Stimulated activated CD4-positive, alpha-beta T cell treated with anti-CD3 and anti-CD28 coated beads, Interleukin-4, amount 100 ng/mL, for 48 hours (primary cell): ENCODE data around the gene FBN1.

Experiments
- DNase-seq, 2 donors: peaks; one replicate each; pipeline ENCODE4 v3.0.0-alpha.2; 2020; ENCODE audit warnings: low read depth in 2 of 2

The FBN1 gene

DNA sequence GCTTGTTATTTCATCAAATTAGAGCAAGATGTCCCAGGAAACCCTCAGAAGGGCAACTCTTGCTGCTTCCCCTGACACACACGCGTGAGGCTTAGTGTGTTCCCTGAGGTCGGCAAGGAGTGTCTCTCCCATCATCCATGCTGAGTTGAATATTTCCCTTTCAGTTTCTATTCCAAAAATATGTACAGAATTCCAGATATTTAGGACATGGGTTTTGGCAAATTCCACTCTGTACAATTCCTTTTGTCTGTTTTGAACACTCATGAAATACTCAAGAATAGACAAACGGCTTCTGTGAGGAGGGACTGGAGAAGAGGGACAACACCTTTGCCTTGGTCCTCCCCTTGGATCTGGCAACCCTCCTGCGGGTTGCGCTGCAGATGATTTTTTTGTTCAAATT, 176.2 kb downstream of the FBN1 start:
- no peak for DNase-seq

DNA sequence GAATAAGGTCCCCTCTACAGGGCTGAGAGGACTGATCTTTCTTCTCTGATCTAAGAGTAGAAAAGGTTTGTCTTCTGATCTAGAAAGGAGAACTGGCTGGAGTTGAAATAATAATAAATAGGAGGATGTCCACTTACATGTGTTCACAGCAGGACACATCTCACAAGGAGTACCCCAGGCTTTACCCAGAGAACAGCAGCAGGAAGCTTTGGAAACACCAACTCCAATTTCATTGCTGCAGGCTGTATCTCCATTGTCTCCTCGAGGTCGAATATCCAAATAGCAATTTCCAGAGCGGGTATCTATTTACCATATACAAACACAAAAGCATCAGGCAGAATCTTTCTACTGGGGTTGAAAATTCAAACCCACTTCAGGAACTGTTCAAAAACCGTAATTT, 177.7 kb downstream of the FBN1 start:
- no peak for DNase-seq

DNA sequence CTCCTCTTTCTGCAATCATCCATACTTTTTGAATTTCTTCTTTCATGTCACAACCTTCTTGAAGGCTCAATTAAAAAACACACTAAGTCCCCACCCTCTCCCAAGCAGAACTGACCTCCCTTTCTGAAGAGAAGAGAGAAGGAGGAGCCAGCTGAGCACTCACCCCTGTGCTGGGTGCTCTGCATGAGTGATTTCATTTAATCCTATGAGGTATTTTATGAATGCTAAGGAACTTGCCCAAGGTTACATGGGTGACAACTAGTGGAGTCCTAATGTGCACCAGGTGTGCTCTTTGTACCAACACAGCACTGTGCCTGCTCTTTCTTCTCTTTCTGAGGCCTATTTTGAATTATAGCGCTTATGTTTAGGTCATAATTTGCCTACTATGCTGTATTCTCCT, 178.7 kb downstream of the FBN1 start:
- DNase-seq = no peak

DNA sequence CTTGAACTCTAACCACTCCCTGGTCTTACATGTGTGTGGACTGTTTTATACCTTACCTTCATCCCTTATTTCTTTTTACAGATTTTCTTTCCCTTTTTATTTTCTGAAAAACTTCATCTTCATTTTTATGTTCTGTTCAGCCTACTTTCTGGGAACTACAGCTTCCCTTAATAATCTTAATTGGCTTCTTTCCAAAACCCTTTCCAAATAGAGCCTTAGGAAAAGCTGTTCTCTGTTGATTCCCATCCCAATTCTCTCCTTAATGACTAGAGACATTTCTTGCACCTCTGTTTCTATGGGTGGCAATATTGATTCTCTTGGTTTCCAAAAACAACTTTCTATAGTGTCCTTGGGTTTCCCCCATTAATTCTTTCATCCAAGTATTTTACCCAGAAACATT, 179.4 kb downstream of the FBN1 start:
- DNase-seq = no peak

DNA sequence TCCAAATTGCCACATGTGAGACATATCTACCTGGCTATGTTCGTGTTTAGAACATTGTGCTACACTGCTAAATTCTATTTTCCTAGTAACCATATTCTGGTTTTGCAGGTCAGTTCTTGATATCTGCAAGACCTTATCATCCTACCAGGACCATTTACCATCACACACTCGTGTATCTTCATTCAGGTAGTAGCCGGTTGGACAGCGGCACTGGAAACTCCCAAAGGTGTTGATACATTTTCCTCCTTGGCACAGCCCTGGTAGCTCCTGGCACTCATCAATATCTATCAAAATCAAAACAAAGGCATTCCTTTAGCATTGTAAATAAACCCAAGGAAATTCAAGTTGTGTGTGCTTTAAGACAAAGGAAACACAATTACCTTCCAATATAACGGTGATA, 180.1 kb downstream of the FBN1 start:
- no peak for DNase-seq

DNA sequence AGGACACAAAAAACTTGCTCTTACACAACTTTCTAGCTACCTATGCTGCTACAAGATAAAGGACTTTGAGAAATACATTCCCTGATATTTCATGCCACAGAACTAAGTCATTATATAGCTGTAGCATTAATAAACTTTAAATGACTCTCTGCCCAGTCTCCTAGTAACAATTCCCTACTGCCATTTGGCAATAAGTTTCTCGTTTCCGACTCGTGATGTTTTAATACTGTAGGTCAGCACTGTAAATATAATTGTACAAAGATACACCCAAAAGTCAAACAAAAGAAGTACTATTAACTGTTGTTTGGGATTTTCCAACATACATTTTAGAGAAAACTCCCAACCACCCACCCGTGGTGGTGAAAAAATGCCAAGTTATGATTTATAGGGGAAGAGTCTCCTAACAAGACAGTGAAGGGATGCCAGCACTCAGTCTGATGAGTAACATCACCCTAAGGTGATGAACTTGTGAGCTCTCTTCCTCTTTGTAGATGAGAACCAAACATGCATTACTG, 182.1 kb downstream of the FBN1 start:
- no peak for DNase-seq

DNA sequence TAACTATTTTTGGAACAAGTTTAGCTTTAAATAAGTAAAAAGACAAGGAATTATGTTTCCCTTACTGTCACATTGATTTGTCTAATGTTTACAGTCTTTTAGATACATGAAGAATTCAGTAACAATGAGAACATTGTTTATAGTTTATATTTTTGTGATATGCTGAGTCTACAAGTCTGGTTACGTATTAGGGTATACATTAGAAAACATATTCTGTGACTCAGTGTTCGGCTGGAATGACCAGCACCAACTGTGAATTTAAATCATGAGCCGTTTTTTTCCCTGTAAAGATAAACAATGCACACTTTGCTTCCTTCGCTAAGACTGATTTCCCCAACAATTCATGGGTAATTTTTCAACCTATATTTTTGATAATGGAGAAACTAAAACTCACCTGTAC, 182.8 kb downstream of the FBN1 start:
- no peak for DNase-seq

DNA sequence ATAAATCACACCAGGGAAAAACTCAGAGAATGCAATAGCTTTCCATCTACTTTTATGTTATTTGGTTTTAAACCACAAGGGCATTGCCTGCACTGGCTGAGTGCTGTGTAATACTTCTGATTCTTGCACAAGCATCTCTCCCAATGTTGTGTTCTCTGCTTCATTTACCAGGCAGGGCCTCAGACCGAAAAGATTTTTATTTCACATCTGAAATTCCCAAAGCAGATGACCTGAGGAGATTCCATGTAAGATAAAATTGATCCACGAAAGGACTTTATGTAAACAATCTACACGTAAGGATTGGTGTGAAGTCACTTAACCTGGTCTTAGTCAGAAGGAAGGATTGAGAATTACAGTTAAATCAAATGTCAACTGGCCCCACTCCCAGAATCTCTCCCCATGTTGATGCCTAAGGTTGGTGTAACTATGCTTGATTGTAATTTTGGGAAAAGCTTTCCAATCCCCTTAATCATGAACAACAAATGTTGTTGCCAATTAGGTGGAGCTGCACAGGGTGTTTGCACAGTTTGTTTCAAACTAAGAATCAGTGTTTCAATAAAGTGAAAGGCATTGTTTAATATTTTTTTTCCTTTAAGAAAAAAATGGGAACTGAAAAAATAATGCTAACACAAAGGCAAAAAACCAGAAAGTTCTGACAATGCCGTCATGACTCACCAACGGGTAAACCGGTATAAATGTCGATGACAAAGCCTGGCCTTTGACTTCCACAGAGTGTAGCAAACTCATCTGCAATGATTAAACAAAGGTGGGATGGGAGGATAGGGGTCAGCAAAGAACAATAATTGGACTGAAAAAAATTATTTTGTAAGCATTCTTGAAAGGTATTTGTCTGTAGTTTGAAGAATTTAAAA, 185.7 kb downstream of the FBN1 start:
- DNase-seq = no peak

DNA sequence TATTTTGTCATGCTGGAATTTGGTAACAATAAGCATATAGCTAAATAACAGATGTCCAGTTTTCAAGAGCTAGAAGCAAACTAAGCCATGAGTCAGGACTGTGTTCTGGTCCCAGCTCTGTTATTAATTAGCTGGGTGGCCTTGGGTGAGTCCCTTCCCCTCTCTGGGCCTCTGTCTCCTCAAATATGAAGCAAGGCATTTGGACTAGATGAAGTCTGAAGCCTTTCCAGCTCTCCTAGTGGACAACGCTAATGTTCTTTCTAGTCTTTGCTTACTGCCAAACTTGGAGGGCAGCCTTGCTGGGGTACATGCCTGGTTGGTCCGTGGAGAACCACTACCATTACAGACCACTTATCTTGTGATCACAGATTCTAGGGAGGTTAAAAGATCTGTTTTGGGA, 186.6 kb downstream of the FBN1 start:
- DNase-seq = no peak

DNA sequence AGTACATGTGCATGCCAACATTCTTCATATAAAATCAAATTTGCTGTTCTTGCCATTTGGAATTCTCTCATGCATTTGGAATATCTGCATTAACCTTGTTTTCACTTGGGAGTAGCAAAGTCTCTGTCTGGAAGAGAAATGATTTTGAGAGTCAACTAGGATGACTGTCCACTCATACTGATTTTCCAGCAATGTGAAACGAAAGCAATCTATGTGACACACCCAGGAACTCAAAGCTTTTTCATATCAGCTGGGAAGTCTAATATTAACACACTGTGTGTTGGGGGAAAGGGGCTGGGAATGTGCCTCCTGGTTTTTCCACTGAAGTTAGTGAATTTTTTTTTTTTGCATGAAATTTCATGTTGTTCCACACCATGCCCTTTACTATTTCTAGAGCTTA, 189.4 kb downstream of the FBN1 start:
- no peak for DNase-seq

DNA sequence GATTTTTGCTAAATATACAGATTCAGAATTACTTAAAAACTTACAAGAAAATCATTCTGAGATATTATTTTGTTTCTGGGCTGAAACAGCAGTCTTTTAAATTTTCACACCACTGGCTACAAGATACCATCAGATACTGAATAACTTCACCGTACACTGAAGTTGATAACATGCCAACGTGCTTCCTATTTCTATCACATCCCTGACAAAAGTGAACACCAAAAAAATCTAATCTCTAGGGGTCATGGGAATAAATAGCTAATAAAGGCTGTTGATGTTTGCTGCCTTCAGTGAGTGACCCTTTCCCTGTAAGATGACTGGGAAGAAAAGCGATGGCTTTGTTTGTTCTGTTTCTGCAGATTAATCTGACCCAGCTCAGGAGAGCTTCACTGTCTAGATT, 193.8 kb downstream of the FBN1 start:
- DNase-seq = no peak

DNA sequence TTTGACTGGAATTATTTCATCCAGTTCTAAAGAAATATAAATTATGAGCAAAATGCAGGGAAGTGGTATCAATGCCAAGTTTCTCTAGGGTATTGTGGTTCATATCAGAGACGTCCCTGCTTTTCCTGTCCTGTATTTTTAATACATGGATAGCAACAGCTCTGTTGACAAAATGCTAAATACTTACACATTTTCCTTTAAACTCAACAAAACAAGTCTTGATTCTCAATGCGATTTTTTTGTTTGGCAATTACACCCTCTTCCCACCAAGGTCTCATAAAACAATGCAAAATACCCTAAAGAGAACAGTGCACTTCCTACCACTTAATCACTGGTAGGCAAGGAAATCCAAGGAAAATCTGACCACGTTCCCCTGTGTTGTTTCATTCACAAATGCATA, 194.3 kb downstream of the FBN1 start:
- no peak for DNase-seq

DNA sequence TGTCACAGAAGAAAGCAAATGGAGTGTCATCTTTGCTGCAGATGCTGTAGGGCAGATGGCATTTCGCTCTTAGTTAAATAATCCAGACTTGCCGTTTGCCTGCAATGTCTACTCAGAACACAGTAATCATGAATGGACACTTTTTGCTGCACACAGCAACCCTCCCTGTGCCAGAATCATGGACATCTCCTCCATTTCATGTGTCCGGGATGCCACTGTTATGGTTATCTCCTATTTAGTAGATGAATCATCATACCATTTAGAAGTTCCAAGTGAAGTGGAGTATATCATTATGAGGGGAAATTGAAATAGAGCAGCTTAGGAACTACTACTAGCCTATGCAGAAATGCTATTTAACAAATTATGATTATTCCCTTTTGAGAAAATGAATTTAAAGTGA, 195.8 kb downstream of the FBN1 start:
- no peak for DNase-seq

DNA sequence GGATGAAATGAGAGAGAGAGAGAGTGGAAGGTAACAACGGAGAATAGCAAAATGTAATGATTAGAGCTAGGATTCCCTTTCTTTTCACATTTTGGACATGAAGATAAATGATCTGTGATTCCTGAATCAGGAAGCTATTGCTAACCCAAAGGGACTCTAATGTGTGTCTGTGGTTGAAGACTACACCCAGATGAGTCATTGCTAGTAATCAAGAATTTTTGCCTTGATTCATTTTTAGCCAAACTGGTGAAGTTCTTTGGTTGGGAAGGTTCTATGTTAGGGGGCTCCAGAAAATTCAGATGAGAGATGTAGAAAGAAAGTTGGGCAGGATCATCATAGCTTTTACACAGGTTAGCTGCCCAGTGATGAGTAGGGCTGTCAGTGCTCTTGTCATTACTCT, 197.9 kb downstream of the FBN1 start:
- no peak for DNase-seq

DNA sequence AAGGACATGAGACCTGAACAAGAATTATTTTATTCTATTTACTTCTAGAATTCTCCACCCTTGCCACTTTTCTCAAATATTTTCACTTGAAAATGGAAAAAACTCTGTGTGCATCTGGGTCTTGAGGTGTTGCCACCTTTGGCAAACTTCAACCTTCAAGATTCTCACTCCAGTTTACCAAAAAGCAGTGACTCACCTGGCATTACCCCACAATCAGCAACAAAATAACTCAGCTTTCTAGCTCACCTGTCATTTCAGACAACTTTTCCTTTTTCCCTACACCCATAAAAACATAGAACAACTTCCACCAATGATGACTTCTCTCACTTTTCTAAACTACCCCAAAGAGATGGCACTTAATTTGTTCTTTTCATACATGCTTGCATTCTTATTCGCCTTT, 198.5 kb downstream of the FBN1 start:
- DNase-seq = no peak

DNA sequence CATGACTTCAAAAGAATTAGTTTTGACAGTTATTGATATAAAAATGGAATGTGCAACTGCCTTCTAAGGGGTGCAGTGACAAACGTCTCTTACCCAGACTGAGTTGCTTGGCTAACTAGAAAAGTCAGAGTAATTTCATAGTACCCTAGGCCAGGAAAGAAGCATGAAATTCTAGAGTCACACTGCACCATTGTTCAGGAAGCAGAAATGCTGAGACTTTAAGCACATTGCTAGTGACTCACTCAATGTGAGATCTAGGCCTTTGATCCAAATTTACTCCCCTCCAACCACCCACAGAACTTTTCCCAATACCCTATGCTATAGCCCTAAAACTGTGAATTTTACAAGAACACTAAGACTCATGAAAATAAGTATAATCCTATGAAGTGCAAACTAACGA, 203.5 kb downstream of the FBN1 start:
- DNase-seq = no peak

DNA sequence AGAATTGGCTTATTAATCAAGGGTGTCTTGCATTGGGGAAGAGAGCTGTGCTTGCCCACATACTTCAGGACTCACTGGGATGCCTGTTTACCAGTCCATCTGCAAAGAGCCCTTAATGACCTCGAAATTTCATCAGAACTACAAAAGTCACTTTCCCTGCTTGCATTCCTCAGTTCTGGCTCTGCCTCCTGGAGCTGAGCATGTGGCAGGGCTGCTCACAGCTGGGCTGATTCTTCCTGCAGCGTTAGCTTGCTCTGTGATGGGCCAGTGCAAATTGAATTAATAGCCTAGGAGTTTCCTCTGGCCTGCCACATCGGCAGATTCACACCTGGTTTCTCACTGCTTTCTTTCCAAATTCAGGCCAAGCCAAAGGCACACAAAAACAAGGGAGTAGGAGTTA, 205.4 kb downstream of the FBN1 start:
- DNase-seq = no peak

DNA sequence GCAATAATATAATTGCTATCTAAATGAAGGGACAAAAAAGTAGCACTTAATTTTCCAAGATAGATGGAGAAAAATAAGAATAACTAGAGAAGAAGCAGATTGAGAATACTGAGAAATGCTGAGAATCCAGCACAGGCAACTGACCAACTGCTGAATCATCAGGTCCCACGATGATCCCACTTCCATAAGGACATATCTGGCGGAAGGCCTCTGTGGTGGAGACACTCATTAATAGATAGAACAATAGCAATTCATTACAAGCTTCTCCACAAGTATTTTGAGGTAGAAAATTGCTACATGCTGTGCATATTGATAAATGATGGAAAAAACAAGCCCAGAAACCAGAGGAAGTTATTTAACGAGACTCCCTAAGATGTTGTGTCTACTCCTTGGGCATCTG, 208.3 kb downstream of the FBN1 start:
- no peak for DNase-seq

DNA sequence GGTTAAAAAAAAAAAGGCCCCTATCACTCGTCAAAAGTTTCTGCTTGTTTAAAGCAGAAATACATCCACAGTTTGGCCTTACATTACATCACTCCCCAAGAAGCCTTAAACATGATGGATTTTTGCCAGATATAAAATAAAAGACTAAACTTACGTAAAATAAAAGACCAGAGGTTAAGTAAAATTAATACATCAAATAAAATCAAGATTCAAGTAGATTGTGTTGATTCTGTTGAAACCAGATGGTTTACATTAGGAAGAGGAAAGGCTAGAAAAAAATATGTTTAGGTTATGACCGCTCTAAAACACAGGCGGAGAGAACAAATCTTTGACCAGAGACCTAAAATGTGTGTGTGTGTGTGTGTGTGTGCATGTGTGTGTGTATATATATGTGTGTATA, 210.2 kb downstream of the FBN1 start:
- DNase-seq = no peak

DNA sequence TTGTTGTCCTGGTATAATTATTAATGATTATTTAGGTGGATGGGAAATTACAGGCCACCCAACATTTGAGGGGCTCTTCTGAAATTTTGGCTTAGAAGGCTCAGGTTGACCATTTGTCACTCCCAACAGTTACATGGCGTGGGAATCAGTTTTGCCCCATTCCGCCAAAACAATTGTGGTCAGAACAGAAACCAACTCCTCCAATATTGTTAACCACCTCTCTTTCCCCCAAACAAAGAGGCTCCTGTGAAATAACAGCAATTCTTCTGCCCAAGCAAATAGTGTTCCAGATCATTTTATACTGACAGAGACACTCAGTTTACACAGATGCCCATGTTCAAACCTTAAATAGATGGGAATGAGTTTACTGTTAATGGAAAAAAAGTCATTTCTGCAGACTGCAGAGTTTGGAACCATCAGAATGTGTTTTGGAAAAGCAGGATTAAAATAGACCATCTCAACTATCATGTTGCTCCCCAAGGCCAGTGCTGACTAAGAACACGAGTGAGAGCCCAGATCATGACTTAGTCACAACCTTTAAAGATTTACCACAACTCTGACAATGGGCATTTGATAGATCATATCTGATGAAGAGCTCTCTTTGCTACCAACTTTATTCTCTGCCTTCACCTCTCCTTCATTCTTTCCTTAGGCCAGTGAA, 212.2 kb downstream of the FBN1 start:
- DNase-seq = no peak

DNA sequence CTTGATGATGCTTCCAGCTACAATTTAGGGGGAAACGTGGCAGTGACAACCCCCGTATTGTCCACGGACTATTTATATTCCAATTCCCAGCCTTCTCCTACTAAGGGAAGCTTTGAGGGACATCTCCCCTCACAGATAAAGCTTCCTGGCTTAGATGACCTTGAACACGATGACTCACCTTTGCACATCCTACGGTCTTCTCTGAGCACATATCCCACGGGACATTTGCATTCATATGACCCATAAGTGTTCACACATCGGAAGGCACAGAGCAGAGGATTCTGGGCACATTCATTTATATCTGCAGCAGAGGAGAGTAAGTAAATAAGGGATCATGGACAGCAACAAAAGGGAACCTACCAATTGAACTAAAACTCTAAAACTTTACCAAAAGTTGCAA, 212.8 kb downstream of the FBN1 start:
- no peak for DNase-seq

DNA sequence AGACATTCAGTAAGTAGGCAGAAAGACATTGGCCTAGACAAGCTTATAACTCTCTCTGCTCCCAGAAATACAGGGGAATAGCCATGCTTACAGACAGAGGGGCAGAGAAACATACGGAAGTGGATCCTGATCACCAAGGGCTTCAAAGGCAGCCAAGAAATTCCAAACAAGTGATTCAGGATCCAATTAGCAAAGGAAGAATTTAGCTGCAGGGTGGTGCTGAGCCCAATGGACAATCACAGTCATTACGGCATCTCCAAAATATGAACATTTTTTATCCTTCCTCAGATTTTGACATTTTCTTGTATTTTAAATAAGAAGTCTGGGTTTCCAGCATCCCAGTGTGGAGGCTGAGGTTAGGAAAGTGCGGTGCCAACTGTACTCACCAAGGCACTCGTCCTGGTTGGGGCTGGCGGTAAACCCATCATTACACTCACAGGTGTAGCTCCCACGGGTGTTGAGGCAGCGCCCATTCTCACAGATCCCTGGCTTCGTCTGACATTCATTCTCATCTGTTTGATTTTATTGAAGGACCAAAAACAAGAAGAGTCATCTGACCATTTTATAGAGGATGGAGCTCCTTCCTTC, 217.5 kb downstream of the FBN1 start:
- no peak for DNase-seq

DNA sequence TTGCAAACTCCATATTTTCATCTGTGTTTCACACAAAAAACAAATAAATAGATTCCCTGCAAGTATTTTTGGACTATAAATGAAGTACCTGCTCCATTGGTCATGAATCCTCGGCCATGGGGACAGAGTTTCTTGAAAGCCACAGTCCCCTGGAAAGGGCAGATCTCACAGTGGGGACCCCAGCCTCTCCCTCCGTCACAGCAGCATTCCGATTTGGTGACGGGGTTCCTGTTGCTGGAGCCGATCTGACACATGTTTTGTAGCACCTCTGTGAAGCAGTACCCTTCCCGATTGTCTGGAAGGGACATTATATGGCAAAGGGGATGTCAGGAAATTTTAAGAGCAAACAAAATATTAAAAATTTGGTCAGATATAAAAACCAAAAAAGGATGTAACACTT, 218.0 kb downstream of the FBN1 start:
- DNase-seq = no peak
